Inferior parietal cortex (tissue), 1 donor: Measurements from ENCODE around the gene PKD1.

Experiments
- DNase-seq: peaks from one replicate; pipeline ENCODE4 v3.0.0-alpha.2; 2016; ENCODE audit errors: extremely low spot score

Gene PKD1

GRCh38 chr16:2076072-2076865 is 59.4 kb downstream of the PKD1 start:
- no peak for DNase-seq

- no peak for DNase-seq
These were observed 60.1 kb downstream of the PKD1 start for GRCh38 chr16:2075631-2076030.

- DNase-seq, result no peak
These were observed 61.6 kb downstream of the PKD1 start for GRCh38 chr16:2074071-2074470.

GRCh38 chr16:2072926-2073325 is 62.8 kb downstream of the PKD1 start:
- no peak for DNase-seq

- no peak for DNase-seq
These were observed 64.1 kb downstream of the PKD1 start for GRCh38 chr16:2071454-2072202.

- no peak for DNase-seq
These were observed 64.9 kb downstream of the PKD1 start for GRCh38 chr16:2070576-2071453.

GRCh38 chr16:2066139-2066538 is 69.6 kb downstream of the PKD1 start:
- DNase-seq, result no peak

- DNase-seq, result no peak
These were observed 71.2 kb downstream of the PKD1 start for GRCh38 chr16:2064368-2064945.

GRCh38 chr16:2063861-2064260 is 71.8 kb downstream of the PKD1 start:
- no peak for DNase-seq

GRCh38 chr16:2062801-2063200 is 72.9 kb downstream of the PKD1 start:
- no peak for DNase-seq

GRCh38 chr16:2061526-2061925 is 74.2 kb downstream of the PKD1 start:
- no peak for DNase-seq

GRCh38 chr16:2061023-2061422 is 74.7 kb downstream of the PKD1 start:
- no peak for DNase-seq

GRCh38 chr16:2060346-2060745 is 75.4 kb downstream of the PKD1 start:
- DNase-seq, result no peak

- DNase-seq, result no peak
These were observed 76.8 kb downstream of the PKD1 start for GRCh38 chr16:2058872-2059271.

- DNase-seq, result no peak
These were observed 77.3 kb downstream of the PKD1 start for GRCh38 chr16:2058420-2058819.

- DNase-seq, result no peak
These were observed 78.3 kb downstream of the PKD1 start for GRCh38 chr16:2057438-2057837.

- no peak for DNase-seq
These were observed 78.9 kb downstream of the PKD1 start for GRCh38 chr16:2056681-2057407.

GRCh38 chr16:2056077-2056476 is 79.6 kb downstream of the PKD1 start:
- no peak for DNase-seq

- no peak for DNase-seq
These were observed 81.0 kb downstream of the PKD1 start for GRCh38 chr16:2054543-2055245.

- no peak for DNase-seq
These were observed 81.8 kb downstream of the PKD1 start for GRCh38 chr16:2053897-2054296.

- DNase-seq, result no peak
These were observed 82.5 kb downstream of the PKD1 start for GRCh38 chr16:2053211-2053610.
